SHP77 treated with DMSO at 0.1 percent for 48 hours (cell line): ENCODE data around the gene CDC42BPB.
"Not testable (repeated sequence)": the region's sequence is repeated elsewhere in the genome, so short reads cannot be mapped to it uniquely, and the experiment has no call there.

Experiments
- DNase-seq: peaks from one replicate; lab custom pipeline; 2025; lab: John Stamatoyannopoulos, UW

Gene CDC42BPB

DNA sequence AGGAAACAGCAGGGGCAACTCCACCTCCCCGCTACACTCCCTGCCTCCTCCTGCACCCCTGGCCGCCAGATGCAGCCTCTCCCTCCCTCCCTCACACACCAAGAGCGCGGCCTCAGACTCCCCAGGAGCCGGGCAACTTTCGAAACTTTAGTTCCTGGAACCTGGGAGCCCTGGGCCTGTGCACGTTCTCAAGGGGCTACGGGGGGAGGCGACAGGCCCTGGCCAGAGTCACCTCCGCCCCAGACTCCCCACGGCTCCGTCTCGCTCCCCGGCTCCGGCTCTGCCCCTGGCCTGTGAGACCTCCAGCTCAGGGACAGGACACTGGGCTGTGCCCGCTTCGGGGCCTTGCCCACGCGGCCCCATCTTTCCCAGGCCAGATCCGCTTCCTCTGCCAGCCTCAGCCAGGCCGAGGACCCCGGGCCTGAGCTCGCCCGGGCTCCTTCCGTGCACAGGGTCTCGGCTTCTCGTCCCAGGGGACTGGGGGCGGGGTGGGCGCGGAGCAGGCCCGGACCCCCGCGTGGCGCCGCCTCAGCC is 129.4 kb downstream of the CDC42BPB start:
- DNase-seq: no peak

DNA sequence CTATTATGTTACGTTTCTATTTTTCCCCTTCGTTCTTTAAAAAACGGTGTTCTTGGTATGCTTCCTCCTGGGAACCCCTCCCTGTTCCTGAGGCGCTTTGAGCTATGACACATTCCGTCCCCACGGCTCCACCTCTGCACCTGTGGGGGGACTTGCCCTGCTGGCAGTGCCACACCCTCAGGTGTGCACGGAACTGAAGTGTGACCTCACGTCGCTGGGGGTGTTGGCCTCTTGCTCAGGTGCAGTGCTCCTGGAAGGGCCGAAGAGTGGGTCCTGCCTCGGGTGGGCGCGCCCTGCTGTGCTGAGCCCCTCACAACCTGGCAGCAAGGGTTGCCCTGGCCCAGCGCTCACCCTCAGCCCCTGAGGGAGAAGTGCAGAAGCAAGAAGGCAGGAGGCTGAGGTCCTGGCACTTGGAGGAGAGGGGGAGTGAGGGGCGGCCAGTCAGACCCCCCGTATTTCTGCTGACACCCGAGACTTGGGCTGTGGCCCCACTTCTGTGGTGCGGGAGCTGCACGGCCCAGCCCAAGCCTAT is 129.9 kb downstream of the CDC42BPB start:
- DNase-seq: no peak

DNA sequence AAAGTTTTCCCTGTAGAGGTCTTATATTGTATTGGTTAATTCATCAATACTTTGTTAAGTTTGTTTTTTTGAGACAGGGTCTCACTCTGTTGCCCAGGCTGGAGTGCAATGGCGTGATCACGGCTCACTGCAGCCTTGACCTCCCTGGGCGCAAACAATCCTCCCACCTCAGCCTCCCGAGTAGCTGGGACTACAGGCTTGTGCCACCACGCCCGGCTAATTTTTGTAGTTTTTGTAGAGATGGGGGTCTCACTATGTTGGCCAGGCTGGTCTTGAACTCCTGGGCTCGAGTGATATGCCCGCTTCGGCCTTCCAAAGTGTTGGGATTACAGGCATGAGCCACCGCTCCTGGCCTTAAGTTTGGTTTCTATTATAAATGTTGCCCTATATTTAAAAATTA is 130.5 kb downstream of the CDC42BPB start:
- DNase-seq: not testable (repeated sequence)

DNA sequence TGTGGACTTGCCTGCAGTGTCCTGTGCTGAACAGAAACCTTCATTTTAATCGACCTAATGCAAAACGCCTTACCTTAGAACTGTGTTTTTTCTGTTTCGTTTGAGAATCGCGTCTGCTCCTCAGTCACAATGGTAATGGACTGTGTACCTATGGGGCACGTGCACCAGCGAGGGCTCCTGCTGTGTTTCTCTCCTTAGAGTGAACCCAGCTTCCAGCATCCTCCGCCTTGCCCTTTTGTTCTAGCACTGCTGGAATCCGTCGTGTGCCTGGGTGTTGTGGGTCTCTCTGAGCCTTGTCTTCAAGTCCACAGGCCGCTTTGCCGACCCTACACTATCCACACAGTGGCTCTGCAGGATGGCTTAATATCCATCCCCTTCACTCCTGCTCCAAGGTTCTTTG is 131.2 kb downstream of the CDC42BPB start:
- no peak for DNase-seq

DNA sequence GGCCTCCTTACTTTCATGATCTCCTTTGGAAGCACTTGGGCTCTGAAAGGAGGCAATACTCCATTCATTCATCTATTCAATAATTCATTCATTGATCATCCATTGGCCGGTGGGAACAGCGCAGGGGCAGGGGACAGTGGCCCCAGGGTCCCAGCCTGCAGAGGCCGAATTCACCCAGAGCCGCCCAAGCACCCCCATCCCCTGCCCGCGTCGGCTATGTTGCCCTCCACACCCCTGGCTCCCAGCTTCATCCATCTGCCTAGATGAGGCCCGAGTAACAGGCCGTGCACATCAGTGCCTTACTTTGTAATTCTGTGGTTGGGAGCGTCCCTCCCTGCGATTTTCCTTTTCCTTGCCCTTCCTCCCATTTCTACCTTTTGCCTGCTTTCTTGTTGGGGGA is 131.7 kb downstream of the CDC42BPB start:
- no peak for DNase-seq

DNA sequence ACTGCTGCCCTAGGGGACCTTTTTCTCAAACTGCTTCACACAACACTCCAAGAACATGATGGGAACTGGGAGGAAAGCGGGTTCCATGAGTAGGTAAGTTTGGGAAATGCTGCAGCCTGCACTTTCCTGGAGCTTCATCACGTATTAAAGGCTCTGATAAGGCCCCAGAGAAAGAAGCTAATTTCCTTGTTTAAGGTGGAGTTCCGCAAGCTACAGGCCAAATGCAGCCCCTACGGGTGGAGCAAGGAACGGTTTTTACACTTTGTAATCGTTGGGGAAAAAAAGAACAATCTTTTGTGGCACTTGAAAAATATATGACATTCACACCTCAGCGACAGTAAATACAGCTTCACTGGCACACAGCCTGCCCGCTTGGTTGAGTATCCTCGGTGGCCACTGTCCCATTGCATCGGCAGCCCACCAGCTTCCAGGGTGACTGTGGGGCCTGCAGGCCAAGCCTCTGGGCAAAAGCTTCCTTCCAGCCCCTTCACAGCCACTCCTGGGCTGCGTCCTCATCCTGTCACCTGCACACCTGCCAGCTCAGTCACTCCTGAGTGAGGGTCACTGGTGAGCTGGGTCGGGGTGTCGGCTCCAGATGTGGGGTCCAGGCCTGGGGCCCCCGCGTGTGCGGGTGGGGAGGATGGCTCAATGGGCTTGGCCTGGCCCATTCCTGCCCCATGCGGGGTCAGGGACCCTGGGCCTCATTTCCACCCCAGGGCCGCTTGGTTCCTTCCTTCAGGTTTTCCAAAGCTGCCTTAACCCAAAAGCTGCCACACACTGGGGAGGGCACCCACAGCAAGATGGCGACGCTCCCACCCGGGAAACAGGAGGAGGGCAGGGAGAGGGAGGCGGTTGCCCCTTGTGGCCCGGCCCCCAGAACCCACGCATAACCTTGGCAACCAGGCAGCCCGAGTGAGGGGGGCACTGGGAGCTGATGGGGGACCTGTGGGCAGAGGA is 132.4 kb downstream of the CDC42BPB start:
- DNase-seq: no peak

DNA sequence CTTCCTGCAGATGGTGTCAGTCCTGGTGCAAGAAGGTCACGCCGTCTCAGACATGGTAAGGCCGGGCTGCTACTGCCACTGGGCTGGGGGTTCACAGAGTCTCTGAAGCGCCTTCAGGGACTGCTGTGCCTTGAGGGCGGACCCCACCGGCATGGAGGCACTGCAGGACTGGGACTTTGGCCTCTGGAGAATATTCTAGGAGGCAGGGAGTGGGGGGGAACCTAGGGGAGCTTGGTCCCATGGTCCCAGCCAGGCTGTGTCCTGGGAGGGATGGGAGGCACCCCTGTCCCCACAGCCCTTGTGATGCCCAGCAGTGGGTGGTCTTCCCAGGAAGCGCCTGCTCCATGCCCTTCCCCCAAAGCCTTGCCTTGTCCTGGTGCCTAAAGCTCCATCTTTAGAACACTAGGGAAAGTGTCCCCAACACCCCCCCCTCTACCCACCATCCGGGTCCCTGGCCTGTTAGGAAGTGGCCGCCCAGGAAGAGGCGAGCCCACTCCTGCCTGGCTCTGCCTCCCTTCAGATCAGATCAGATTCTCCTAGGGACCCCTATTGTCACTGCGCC is 133.3 kb downstream of the CDC42BPB start:
- DNase-seq: no peak

DNA sequence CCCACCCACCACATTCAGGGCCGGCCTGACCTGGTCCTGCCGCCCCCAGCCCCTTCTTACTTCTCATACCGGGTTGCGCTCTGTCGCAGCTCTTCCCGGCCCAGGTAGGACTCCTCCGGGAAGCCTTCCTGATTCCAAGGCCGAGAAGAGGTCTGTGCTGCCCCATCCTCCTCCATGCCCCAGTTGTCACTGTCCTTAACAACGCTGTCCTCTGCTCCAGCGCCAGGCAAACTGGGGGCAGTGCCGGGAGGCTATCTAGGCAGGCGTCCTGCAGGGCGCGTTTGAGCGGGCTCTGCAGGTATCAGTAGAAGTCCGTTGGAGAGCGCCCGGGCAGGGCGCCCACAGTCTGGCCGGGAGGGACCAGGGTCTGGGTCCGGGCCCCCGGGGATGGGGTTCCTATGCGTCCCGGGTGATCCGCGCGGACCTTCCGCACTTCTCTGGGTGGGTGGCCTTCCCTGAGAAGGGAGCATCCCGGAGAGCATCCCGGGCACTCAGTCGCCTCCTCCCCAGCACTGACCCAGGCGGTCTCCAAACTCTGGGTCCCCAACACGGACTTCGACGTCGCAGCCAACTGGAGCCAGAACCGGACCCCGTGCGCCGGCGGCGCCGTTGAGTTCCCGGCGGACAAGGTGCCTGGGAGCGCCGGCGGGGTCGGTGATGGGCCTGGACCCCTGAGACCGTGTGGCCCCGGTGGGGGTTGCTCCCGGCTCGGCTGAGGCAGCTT is 134.0 kb downstream of the CDC42BPB start:
- no peak for DNase-seq

DNA sequence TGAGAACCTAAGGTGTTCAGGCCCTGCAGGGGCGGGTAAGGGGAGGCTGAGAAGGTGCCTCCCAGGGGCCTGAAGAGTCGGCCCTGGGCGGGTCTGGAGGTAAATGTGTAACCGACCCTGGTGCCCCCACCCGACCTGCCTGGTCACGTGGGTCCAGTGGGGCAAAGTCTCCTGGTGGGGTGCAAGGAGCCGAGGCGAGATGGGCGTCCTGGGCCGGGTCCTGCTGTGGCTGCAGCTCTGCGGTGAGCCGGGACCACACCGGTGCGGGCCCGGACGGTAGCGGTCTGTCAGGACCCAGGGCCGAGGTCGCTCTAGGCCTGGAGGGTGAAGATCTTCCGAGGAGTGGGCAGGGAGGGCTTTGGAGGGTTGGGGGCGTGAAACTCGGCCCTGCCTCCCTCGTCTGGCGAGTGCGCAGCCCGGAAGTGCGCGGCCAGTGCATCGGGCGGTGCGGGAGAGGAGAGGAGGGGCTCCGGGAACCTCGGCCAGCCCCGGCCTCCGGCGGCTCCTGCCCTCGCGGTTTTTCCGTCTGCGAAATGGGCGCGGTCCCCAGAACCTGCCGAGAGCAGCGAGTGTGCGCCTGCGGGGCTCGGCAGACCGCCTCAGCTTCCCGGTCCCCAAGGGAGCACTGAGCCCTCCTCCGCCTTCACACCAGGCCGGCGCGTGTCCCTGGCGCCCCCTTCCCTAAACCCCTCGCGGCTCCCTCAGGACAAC is 134.7 kb downstream of the CDC42BPB start, which contains the start of gene AMN:
Gene AMN, plus strand, starts transcription at position 174 of the 711 bp plus-strand sequence. Its CDS starts 26 bp downstream, at position 200.
- no peak for DNase-seq

DNA sequence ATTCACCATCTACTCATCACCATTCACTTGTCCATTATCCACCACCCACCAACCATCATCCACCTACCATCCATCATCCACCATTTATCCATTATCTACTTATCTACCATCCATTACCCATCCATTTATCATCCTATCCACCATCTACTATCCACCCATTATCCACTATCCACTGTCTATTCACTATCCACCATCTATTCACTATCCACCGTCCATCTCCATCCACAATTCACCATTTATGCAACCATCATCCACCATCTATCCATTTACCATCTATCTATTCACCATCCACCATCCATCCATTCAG is 136.4 kb downstream of the CDC42BPB start:
- DNase-seq: no peak

DNA sequence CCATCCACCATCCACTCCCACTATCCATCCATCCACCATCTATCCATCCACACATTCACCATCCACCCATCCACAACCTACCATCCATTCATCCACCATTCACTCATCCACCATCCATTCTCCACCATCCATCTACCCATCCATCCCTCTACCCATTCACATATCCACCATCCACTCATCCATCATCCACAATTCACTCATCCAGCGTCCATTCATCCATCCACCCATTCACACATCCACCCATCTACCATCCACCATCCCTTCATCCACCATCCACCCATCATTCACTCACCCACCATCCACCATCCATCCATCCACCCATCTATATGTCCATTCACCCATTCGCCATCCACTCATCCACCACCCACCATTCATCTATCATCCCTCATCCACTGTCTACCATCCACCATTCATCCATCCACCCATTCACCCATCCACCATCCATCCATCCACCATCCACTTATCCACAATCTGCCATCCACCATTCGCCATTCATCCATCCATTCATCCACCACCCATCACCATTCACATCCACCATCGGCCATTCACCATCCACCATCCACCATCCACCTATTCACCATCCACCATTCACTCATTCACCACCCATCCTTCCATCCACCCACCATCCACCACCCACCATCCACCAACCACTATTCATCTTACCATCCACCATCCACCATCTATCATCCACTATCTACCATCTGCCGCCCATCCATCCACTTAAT is 136.9 kb downstream of the CDC42BPB start:
- DNase-seq: no peak

DNA sequence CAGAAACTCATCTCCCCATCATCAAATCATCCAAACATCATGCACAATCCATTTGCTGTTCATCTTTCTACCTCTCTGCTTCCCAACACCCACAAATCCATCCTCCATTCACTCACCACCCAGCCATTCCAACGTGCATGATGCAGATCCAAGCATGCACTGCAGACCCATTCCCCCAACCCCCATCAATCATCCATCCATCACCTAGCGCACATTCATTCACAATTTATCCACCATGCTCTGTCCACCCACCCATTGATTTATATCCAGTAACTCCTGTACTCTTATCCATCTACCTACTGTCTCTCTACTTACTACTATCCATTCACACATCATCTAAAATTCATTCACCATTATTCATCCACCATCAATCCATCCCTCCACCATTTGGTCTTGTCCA is 138.9 kb downstream of the CDC42BPB start:
- DNase-seq: no peak

DNA sequence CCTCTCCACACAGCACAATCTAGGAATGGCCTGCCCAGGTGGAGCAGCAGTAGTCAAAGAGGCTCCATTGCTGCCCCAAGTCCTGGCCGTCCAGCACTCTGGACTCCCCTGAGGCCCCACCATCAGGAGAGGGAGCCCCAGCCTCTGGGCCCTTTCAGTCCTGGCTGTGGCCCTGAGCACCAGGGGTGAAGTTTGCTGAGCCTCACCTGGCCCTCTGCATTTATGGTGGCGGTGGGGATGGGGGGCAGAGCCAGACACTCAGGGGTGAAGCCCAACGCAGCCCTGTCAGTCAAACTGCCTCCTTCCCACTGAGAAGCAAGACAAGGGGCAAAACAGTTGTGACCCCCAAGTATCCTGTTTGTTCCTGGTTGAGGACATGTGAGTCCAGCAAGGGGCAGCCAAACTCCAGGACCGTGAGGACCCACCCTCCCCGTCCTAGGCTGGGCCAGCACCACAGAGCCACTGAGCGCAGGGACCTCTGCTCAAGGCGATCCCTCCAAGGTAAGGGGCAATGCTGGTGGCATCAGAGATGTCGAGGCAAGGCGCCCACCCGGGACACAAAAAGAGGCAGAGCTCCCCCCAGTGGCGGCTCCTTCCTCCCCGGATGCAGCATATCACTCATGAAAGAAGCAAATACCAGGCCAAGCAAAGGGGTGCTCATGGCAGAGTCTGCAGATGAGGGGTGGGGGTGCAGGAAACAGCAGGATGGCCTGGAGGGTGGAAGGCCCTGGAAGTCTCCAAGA is 139.7 kb downstream of the CDC42BPB start:
- no peak for DNase-seq

DNA sequence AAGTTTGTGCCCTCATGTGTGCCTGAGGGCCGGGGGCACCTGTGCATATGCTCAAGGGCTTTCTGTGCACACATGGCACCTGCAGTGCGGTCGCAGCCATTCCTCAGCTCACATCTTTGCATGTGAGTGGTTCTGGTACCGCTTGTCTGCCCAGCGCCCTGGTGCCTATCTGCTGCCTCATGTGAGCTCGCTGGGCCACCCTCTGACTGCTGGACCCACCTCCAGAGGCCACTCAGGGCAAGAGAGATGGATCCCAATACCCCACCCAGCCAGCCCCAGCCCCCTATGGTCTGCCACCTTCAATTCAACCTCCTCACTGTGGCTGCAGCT is 140.3 kb downstream of the CDC42BPB start:
- no peak for DNase-seq

DNA sequence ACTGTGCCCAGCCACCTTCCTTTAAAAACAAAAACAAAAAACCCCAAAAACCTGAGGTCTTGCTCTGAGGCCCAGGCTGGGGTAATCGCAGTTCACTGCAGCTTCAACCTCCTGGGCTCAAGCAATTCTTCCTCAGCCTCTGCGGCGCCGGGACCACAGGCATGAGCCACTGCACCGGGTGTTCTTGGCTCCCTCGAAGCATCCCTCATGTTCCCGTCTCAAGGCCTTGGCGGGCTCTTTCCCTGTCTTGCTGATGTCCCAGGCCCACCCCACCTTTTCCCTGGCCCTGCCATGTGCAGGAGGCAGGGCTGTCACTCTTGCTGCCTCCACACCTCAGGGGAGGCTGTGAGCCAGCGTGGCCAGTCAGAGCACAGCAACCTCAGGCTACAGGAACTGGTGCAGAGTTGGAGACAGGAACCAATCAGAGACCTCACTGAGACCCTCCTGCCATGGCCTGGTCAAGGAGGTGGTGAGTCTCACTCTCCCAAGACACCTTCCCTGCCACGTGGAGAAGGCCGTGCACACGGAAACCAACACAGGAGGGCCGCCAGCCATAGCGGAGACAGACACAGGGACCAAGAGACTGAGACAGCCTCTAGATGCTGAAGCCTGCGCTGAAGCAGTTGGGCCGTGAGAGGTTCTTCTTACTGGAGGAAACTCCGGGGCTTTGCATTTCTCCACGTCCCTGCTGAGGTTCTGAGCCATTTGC is 140.8 kb downstream of the CDC42BPB start:
- DNase-seq: no peak

DNA sequence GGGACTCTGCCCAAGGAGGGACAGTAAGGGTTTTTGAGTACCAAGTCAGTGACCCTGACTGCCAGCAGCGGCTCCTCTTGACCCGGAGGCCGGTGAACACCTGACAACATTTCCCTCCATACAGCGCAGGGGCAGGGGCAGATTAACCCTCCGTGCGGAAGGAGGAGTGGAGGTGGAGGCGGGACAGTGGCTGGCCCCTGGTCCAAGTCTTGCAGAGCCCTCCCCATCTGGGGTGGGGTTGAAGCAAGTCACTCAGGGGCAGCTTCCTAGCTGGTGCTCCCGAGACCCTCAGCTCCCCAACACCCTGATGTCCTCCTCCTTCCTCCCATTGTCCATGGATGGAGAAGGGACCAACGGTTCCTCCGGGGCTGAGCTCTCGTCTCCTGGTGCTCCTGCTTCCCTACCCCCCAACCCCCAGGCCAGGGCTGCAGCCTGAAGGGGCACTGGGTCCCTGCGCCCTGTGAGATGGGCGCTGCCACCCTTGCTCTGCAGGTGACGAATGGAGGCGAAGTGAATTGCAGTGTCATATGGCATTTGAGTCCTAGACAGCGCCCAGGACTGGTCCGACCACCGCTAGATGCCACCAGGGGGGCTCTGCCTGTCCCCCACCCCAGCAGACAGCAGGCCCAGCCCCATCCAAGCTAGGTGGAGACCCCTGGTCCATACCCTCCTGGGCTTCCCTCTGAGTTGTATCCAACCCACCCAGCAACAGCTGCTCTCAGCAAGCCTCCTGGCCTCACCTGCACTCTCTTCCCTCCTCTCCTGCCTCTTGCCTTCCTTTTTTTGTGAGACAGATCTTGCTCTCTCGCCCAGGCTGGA is 141.8 kb downstream of the CDC42BPB start:
- DNase-seq: no peak

DNA sequence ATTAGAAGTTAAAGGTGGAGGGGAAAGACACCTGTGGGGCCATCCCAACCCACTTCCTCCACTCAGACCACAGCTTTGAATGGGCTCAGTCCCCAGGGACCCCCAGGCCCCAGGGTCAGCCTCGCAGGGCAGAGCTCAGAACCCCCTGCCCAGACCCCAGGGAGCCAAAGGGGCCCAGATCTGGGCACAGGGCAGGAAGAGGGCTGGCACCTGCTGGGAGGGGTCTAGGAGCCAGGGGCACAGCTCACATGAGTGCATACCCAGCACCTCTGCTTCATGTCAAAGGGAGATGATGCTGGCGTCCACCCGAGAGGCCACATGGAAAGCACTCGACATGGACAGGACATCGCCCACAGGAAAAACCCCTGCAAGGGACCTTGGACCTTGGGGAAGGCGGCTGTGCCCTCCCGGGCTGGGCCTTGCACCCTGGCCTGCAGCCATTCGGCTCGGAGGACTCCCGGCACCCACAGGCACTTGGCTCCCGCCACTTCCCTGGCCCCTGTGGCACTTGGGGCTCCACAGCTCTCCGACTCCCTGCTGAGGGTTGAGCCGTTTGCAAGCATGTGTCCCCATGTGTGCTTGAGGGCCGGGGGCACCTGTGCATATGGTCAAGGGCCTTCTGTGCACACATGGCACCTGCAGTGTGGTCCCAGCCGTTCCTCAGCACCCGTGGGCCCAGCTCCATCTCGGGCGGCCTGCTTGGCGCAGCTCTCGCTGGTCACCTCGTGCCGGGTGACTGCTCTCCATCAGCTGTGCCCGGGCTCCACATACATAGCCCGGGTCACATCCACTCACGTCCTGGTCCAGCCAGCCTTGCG is 142.7 kb downstream of the CDC42BPB start:
- DNase-seq: no peak
